RKO (cell line): ENCODE measurements around the gene BMP6.

Experiments
- DNase-seq: peaks from one replicate; pipeline ENCODE4 v3.0.0-alpha.2; 2016; ENCODE audit warnings: low spot score

The BMP6 gene

GRCh38 chr6:7906741-7907140 lies 180.8 kb downstream of the BMP6 start:
- DNase-seq = no peak

GRCh38 chr6:7907159-7907558 lies 181.3 kb downstream of the BMP6 start:
- DNase-seq = no peak

- DNase-seq = peak; percentile 67
These were observed 183.7 kb downstream of the BMP6 start for GRCh38 chr6:7909323-7910276.

GRCh38 chr6:7910298-7910653 lies 184.4 kb downstream of the BMP6 start:
- DNase-seq = no peak

GRCh38 chr6:7910654-7911344 lies 184.9 kb downstream of the BMP6 start, which contains the start of gene TXNDC5:
TSS of gene TXNDC5 (minus strand) at chr6:7910788. CDS start at chr6:7910776, 12 bp downstream.
- DNase-seq = peak; percentile 68

- no peak for DNase-seq
These were observed 185.4 kb downstream of the BMP6 start for GRCh38 chr6:7911345-7911725.

GRCh38 chr6:7912024-7912423 lies 186.1 kb downstream of the BMP6 start:
- no peak for DNase-seq

GRCh38 chr6:7912736-7913517 lies 187.0 kb downstream of the BMP6 start:
- no peak for DNase-seq

GRCh38 chr6:7914311-7914710 lies 188.4 kb downstream of the BMP6 start:
- DNase-seq = no peak

GRCh38 chr6:7914991-7915789 lies 189.3 kb downstream of the BMP6 start:
- DNase-seq = no peak

- no peak for DNase-seq
These were observed 191.1 kb downstream of the BMP6 start for GRCh38 chr6:7916959-7917358.

GRCh38 chr6:7917729-7918128 lies 191.8 kb downstream of the BMP6 start:
- DNase-seq = no peak

- no peak for DNase-seq
These were observed 192.5 kb downstream of the BMP6 start for GRCh38 chr6:7918403-7918802.

GRCh38 chr6:7919871-7920270 lies 194.0 kb downstream of the BMP6 start:
- peak; percentile 79 for DNase-seq

GRCh38 chr6:7920425-7920824 lies 194.5 kb downstream of the BMP6 start:
- no peak for DNase-seq

- DNase-seq = no peak
These were observed 195.1 kb downstream of the BMP6 start for GRCh38 chr6:7921046-7921445.

GRCh38 chr6:7921632-7922092 lies 195.8 kb downstream of the BMP6 start:
- no peak for DNase-seq

- no peak for DNase-seq
These were observed 196.7 kb downstream of the BMP6 start for GRCh38 chr6:7922596-7922995.

GRCh38 chr6:7924867-7925266 lies 199.0 kb downstream of the BMP6 start:
- DNase-seq = no peak
